NCI-H345 (cell line): ENCODE data around the gene BRSK2.
A peak's percentile ranks its signal among the peaks of the same experiment; 100 is the strongest.

Source experiments
- DNase-seq: peaks from one replicate; lab custom pipeline; 2025; lab: John Stamatoyannopoulos, UW

Gene BRSK2

GRCh38 chr11:1452744-1453143 lies 63.0 kb downstream of the BRSK2 start:
- DNase-seq = no peak

GRCh38 chr11:1453611-1454034 lies 63.9 kb downstream of the BRSK2 start:
- no peak for DNase-seq

GRCh38 chr11:1454576-1454975 lies 64.8 kb downstream of the BRSK2 start:
- DNase-seq = no peak

GRCh38 chr11:1455032-1455762 lies 65.5 kb downstream of the BRSK2 start:
- DNase-seq = no peak

GRCh38 chr11:1455763-1456060 lies 66.0 kb downstream of the BRSK2 start:
- DNase-seq = no peak

- DNase-seq = no peak
Measured at GRCh38 chr11:1456176-1456575, 66.4 kb downstream of the BRSK2 start.

GRCh38 chr11:1456596-1457325 lies 67.0 kb downstream of the BRSK2 start:
- DNase-seq = no peak

GRCh38 chr11:1457326-1457680 lies 67.6 kb downstream of the BRSK2 start:
- no peak for DNase-seq

GRCh38 chr11:1457856-1458255 lies 68.1 kb downstream of the BRSK2 start:
- no peak for DNase-seq

- DNase-seq = peak; percentile 34
Measured at GRCh38 chr11:1458340-1459218, 68.8 kb downstream of the BRSK2 start.

GRCh38 chr11:1459219-1459575 lies 69.5 kb downstream of the BRSK2 start:
- no peak for DNase-seq

GRCh38 chr11:1459764-1460395 lies 70.1 kb downstream of the BRSK2 start:
- no peak for DNase-seq

GRCh38 chr11:1460396-1460985 lies 70.8 kb downstream of the BRSK2 start:
- no peak for DNase-seq

- no peak for DNase-seq
Measured at GRCh38 chr11:1460986-1461825, 71.5 kb downstream of the BRSK2 start.

- no peak for DNase-seq
Measured at GRCh38 chr11:1461826-1462697, 72.3 kb downstream of the BRSK2 start.

- no peak for DNase-seq
Measured at GRCh38 chr11:1462698-1462975, 72.9 kb downstream of the BRSK2 start.

GRCh38 chr11:1463056-1463455 lies 73.3 kb downstream of the BRSK2 start:
- no peak for DNase-seq

- no peak for DNase-seq
Measured at GRCh38 chr11:1466784-1467183, 77.0 kb downstream of the BRSK2 start.

GRCh38 chr11:1467270-1467669 lies 77.5 kb downstream of the BRSK2 start:
- DNase-seq = no peak

- no peak for DNase-seq
Measured at GRCh38 chr11:1468002-1468401, 78.3 kb downstream of the BRSK2 start.
